ENCODE measurements around the gene IPO11.
"Not testable (repeated sequence)": the region's sequence is repeated elsewhere in the genome, so short reads cannot be mapped to it uniquely, and the experiment has no call there.

IPO11 gene

DNA sequence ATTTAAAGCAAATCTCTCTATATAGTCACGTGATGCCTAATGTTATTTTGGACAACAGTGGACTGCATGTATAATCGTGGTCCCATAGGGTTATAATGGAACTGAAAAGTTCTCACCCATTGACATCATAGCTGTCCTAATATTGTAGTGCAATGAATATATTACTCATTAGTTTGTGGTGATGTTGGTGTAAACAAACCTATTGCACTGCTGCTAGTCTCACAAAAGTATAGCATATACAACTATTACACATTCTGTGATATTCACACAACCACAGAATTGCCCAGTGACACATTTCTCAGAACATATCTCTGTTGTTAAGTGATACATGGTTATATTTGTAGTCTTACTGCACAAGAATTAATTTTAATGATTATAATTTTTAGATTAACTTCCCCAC, 37.7 kb downstream of the IPO11 start:
- DNase-seq: no peak

DNA sequence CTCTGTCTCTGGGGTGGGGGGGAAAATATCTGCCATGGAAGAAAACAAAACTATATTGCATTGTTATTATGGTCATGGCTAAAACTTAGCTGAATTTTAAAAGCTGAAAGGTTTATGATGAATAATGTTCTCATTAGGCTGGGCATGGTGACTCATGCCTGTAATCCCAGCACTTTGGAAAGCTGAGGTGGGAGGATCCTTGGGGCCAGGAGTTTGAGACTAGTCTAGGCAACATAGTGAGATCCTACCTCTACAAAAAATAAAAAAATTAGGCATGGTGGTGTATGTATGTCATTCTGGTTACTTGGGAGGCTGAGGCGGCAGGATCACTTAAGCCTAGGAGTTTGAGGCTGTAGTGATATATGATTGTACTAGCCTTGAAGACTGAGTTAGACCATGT, 44.5 kb downstream of the IPO11 start:
- no peak for DNase-seq

DNA sequence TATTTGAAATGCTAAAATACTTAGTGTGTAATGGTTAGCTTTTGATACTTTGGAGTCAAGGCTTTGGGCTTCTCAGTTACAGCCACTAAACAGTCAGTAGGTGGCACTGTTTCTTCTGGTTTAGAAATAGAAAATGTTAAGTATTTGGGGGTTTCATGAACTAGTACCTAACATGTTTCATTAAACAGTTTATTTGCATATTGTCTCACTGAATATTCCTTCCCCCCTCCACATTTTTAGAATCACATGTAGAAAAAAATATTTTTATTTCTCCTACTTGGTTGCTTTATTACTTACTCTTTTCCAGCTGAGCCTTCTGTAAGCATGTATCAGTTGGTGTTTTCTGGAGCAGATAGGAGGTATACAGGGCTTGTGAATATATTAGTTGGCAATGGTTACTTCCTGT, 48.0 kb downstream of the IPO11 start:
- peak in 1 of 2 experiments; percentile 4 for DNase-seq

DNA sequence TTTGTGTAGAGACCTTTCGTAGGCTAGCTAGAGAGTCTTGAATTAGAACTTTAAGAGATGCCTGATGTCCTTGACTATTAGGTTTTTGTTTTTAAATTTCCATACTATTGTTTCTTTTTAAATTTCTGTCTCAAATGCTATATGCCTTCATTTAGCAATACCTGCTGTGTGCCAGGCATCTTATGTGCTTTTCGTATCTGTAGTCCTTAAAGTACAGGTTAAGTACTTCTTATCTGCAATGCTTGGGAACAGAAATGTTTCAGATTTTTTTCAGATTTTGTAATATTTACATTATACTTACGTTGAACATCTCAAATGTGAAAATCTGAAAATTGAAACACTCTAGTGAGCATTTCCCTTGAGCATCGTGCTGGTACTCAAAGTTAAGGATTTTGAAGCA, 49.0 kb downstream of the IPO11 start:
- DNase-seq: no peak

DNA sequence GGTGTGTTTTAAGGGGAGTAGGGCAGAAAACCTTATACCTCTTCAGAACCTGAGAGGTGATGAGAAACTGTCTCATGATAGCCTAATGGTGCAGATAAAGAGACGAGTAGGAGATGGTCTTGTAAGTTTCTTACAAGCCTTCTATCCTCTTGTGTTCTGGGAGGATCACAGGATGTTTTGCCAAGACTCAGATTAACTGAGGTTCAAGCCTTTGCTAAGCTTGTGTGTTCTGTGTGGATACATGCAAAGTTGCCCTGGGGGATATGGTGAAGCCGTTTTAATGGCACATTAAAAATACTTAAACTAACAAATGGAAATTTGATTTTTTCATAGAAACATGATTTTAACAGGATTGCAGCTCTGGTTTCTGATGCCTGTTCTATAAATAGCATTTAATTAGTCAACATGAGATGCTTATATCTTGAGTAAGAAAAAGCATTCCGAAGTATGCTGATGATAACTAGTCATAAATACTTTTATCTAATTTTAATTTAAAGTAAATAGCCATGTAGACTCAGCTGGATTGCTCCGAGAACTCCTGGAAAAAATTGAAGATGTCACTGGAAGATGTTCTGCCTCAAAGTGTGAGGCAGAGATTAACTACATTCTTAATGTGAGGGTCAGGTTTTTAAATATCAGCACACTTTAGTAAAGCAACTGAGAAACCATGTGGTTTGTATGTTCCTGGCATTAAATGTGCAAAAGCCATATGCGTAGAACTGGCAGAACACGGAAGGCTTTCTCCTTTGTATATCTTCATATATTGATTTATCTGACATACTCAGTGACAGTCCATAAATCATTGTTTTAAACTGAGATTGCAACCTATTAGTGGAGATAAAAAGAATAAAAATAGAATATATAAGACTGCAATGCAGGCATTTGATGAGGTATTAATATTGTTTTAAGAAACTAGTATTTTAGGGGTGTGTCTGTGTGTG, 53.7 kb downstream of the IPO11 start:
- DNase-seq: no peak

DNA sequence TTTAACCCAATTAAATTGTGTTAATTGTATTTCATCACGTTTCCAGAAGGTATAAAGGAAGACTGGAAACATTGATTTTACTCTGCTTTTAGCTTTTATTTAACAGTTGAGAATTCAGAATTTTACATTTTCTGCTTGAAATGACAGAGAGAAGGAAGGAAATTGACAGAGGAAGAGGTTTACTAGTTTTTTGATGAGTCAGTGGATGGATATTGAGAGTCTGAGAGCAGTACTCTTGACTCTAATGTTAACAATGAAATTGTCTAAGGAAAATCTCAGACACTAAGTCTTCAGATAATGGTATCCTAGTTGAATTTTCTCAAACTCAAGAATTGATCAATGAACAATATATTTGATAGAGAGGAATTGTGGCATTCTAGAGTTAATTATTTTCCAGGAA, 60.6 kb downstream of the IPO11 start:
- no peak for DNase-seq

DNA sequence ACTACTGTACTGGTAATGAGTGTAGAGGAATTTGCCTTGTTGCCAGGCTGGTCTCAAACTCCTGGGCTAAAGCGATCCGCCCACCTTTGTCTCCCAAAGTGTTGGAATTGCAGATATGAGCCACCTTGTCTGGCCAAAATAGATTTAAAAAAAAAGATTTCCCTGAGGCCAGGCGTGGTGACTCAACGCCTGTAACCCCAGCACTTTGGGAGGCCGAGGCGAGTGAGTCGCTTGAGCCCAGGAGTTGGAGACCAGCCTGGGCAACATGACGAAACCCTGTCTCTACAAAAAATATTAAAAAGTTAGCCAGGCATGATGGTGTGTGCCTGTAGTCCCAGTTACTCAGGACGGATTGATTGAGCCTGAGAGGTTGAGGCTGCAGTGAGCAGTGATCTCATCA, 62.5 kb downstream of the IPO11 start:
- DNase-seq: no peak

DNA sequence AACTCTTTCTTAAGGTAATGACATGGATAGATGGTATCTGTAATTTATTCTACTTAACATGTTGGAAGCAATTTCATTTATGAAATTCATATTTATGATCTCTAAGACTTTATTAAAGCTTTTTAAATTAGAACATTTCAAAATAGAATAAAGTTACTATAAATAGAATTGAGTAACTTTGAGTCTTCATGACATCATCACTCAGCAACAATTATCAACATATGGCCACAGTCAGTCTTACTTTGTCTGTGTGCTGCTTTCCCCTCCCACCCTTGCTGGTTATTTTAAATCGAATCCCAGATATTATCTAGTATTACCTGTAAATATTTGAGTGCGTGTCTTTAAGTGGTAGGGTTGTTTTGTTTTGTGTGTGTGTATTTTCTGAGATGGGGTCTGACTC, 65.2 kb downstream of the IPO11 start:
- DNase-seq: no peak

DNA sequence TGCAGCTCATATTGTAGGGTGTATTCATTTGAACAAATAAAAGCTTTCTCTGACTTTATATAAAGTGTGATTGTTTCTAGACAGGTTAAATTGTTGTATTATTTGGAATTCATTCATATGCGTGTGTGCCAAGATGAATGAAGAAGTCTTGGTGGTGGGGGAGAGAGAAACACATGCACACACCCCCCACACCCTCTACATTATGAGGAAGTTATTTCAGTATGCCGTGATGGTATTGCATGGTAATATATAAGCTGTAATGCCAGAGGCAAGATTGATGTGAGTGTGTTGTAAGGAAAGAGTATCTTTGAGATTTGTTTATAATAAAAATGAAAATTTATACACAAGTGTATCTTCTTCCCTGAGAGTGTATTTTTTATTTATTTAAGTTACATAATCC, 71.0 kb downstream of the IPO11 start:
- no peak for DNase-seq

DNA sequence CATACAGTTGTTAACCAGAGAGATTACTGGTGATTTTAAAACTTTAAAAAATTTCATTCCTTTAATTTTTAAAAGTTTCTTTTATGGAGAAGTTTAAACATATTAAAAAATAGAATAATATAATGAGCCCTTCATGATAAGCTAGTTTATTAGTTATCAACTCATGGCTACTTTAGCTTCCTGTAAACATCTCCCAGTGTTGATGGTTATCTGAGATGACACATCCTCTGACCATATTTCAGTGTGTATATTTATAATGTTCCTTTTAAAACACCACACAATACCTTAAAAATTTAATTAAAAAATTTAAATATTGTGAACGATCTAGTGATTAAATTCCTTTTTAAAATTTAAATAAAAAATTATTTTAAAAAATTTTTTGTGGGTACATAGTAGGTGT, 74.1 kb downstream of the IPO11 start:
- no peak for DNase-seq

DNA sequence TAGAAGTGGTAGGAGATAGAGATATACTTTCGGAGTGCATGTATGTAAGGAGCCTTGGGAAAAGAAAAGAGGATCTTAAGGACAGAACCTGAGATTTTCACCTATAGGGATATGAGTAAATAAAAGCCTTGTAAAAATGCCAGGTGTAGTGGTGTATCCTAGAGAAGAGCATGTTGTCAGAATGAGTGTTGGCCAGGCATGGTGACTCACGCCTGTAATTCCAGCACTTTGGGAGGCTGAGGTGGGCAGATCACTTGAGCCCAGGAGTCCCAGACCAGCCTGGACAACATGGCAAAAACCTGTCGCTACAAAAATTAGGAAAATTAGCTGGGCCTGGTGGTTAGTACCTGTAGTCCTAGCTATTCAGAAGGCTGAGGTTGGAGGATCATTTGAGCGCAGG, 76.0 kb downstream of the IPO11 start:
- DNase-seq: no peak

DNA sequence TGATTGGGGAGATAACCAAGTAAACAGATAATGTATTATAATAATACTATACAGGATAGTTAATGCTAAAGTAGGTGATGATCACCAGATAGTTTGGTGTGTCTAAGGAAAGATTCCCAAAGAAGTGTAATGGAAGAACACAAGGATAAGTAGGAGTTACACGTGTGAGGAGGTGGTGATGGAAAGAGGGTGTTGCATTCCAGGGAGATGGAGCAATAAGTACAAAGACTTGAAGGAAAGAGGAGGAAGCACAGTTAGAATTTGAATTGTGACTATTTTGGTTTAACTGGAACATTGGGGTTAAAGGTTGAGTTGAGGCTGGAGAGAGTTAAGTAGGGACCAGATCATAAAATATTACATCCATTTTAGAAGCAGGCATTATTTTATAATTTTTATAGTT, 76.9 kb downstream of the IPO11 start:
- DNase-seq: no peak

DNA sequence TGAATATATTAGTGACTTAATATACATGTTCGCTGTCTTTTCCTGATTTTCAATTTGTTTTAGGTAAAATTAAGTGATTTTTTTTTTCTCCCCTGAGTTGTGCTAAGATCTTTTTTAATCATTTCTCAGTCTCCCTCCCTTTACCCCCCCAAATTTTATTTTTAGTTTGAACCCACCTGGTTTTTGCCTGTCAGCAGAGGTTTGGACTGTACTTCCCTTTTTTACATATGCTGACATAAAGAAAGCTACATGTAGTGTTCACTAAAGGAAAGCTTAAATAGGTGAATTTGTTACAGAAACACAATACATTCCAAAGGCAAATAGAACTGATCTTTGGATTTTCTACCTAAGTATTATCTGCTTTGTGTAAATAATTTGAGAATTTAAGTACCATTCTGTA, 82.2 kb downstream of the IPO11 start:
- DNase-seq: no peak

DNA sequence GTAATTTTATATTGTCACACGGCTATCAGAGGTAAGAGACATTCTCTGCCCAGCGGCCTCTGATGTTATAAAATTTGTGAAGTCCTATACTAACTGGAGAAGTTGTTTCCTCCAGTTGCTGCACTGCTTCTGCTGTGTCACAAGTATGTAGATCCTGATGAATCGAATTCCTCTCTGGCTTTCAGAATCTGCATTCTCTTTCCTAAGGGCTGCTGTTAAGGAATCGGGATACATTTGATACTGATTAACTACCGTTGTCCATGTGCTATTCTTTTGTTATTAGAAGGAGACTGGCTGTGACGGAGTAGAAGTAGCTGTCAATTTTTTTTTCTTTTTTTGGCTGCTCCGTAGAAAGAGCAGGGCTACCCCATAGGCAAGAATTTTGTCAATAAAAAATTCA, 84.3 kb downstream of the IPO11 start:
- no peak for DNase-seq

DNA sequence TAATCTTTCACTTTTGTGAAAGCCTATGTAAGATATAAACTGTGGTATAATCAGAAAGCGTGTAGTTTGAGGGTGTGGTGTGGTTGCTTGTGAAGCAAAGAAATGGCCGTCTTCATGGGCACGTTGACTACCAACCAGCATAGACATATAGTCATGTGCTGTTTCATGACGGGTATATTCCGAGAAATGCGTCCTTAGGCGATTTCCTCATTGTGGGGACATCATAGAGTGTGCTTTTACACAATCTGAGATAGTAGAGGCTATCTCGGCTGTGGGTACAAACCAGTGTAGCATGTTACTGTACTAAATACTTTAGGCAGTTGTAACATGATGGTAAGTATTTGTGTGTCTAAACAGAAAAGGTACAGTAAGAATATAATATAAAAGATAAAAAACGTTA, 86.4 kb downstream of the IPO11 start:
- DNase-seq: no peak

DNA sequence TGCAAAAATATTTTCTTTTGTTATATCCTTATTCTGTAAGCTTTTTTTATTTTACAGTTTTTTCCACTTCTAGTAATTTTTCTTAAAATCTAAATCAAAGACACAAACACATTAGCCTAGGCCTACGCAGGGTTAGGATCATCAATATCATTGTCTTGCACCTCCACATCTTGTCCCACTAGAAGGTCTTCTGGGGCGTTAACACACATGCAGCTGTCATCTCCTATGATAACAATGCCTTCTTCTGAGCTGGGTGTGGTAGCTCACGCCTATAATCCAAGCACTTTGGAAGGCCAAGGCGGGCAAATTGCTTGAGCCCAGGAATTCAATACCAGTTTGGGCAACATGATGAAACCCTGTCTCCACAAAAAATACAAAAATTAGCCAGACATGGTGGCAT, 87.2 kb downstream of the IPO11 start:
- DNase-seq: no peak

DNA sequence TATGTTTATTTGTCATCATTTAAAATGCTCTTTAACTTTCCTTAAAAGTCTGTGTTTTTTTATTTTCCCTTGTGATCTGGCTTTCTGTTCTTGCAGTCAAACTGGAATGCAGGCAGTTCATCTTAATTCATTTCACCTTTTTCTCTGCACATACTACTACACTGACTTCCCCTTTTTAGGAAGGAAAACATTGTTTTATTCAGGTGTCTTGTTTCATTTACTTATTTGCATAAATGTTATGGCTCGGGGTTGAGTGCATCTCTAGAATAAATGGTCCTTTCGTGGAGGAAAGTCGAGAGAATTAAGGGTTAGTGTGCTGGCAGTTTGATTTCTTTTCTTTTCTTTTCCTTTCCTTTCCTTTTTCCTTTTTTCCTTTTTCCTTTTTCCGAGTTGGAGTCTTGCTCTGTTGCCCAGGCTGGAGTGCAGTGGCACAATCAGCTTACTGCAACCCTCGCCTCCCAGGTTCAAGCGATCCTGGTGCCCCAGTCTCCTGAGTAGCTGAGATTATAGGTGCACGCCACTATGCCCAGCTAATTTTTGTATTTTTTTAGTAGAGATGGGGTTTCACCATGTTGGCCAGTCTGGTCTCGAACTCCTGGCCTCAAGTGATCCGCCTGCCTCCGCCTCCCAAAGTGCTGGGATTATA, 90.0 kb downstream of the IPO11 start:
- no peak for DNase-seq

DNA sequence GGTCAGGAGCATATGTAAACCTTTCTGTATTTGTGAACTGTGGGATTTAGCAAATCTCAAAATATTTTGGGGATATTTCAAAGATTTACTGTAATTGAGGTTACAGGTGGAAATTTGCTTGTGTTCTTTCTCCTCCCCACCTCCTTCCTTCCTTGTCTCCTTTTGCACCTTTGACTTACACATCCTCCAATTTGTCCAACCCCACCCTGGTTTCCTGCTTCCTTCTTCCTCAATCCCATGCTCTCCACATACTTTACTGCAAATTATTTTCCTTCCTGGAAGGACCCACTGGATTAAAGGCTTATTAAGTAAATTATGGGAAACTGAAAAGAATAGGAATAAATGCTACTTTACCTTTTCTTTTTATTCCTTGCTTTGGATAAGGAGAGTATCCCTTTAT, 91.6 kb downstream of the IPO11 start:
- no peak for DNase-seq

DNA sequence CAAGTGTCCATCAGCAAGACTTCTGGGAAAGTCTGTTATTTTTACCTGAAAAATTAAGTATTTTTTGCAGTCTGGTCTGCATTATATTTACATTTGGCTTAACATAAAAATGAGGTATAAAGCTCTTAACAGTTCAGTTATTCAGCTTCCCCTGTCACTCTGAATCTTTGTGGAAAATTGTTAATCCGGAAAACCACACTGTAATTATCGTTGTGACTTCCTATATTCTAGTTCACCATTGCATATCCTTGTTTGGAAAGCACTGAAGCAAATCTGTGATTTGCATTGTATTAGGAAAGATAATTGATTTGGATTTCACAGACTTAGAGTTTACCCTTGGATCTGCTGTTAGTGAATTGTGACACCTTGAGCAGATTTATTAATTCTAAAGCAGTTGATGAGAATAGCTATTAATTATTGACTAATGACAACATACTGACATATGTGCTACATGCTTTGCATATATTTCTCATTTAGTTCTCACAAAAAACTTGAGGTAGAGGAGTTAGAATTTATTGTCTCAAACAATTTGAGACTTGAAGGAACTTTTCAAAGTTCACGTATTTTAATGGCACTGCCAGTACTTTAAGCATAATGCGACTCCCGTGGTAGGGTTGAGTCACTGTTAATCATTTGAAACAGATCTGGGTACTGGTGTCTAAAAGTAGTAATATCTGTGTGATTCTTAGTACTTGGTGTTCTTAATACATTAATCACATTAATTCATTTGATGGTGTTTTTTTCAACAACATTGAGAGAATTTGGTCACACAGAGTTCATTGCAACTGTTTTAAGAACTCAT, 94.3 kb downstream of the IPO11 start:
- DNase-seq: no peak

DNA sequence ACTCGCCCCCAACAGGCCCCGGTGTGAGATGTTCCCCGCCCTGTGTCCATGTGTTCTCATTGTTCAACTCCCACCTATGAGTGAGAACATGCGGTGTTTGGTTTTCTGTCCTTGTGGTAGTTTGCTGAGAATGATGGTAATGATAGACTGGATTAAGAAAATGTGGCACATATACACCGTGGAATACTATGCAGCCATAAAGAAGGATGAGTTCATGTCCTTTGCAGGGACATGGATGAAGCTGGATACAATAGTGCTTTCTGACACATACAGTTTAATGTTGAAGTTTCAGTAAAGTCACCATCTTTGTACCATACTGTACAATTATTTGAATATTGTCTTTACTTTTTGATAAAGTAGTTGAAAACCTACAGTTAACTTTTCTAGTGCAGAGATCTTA, 96.2 kb downstream of the IPO11 start:
- not testable (repeated sequence) for DNase-seq

DNA sequence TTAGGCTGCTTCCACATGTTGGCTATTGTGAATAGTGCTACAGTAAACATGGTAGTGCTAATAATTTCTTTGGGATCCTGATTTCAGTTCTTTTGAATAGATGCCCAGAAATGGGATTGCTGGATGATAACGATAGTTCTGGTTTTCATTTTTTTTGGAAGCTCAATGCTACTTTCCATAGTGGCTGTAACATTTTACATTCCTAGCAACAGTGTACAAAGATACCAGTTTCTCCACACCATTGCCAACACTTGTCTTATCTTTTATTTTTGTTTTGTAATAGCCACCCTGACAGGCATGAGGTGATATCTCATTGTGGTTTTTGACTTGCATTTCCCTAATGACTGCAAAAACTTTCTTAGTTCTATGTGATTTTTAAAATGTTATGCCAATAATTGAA, 97.2 kb downstream of the IPO11 start:
- no peak for DNase-seq

DNA sequence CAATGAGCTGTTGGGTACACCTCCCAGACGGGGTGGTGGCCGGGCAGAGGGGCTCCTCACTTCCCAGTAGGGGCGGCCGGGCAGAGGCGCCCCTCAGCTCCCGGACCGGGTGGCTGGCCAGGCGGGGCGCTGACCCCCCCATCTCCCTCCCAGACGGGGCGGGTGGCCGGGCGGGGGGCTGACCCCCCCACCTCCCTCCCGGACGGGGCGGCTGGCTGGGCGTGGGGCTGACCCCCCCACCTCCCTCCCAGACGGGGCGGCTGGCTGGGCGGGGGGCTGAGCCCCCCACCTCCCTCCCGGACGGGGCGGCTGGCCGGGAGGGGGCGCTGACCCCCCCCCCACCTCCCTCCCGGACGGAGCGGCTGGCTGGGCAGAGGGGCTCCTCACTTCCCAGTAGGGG, 100.5 kb downstream of the IPO11 start:
- not testable (repeated sequence) for DNase-seq

DNA sequence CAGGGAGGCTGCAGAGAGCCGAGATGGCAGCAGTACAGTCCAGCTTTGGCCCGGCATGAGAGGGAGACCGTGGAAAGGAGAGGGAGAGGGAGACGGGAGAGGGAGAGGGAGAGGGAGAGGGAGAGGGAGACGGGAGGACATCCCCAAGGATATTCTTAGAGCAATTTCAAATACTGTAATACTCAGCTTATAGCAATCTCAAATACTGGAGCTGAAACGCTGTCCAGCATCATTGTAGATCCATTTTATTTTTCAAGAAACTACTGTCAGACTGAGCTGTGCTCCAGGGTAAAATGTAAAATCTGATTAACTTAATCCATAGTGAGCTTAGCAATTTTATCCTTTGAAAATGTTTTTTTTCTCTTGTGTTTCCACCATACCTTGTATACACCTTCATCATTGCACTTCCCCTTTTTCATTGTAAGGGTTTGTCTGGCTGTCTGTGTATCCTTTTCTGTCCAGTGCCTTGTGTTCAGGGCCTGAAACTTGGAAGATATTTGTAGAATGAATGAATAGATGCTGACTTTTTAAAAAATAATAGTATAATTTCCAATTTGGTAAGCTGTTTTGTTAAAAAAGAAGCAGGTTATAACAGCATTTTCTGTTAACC, 102.1 kb downstream of the IPO11 start:
- no peak for DNase-seq
